Liver (tissue), 9 donors: ENCODE data around the gene CAV1. TPM values are rescaled to one million over a fixed set of nuclear protein-coding genes. Genes with fewer than 3 reads are reported as not detected.

Source experiments
- DNase-seq: peaks from one replicate; pipeline ENCODE4 v3.0.0-alpha.2; 2017; ENCODE audit warnings: low spot score
- H3K27ac ChIP-seq, 2 donors: one replicate each; pipeline ENCODE4 v1.7.0; 2013; ENCODE audit warnings: inconsistent platforms in 2 of 2, low read length in 2 of 2, control low read depth in 1 of 2, low read depth in 1 of 2, mild to moderate bottlenecking in 1 of 2
- H3K27me3 ChIP-seq, 4 donors: one replicate each; pipeline versions ENCODE4 v1.6.1 to v1.7.0; 2013; ENCODE audit warnings: low read length in 3 of 4, inconsistent platforms in 1 of 4, mild to moderate bottlenecking in 1 of 4, moderate library complexity in 1 of 4; ENCODE audit not compliant: control insufficient read depth in 4 of 4, insufficient read depth in 4 of 4
- H3K36me3 ChIP-seq, 4 donors: one replicate each; pipeline versions ENCODE4 v1.6.1 to v1.7.0; 2013; ENCODE audit warnings: low read length in 3 of 4, mild to moderate bottlenecking in 3 of 4, low read depth in 1 of 4, moderate library complexity in 1 of 4; ENCODE audit not compliant: control insufficient read depth in 4 of 4, insufficient read depth in 3 of 4
- H3K4me1 ChIP-seq, 4 donors: one replicate each; pipeline versions ENCODE4 v1.6.1 to v1.7.0; 2013; ENCODE audit warnings: low read length in 3 of 4, mild to moderate bottlenecking in 3 of 4, moderate library complexity in 1 of 4; ENCODE audit not compliant: control insufficient read depth in 4 of 4, insufficient read depth in 4 of 4
- H3K4me3 ChIP-seq, 3 donors: one replicate each; pipeline versions ENCODE4 v1.6.1 to v1.7.0; 2013; ENCODE audit warnings: low read length in 3 of 3, control low read depth in 1 of 3, low read depth in 1 of 3, mild to moderate bottlenecking in 1 of 3
- H3K9ac ChIP-seq, 2 donors: one replicate each; pipeline ENCODE4 v1.7.0; 2013; ENCODE audit warnings: low read length in 2 of 2, mild to moderate bottlenecking in 2 of 2, moderate library complexity in 2 of 2, control low read depth in 1 of 2, low read depth in 1 of 2
- H3K9me3 ChIP-seq, 4 donors: one replicate each; pipeline versions ENCODE4 v1.6.1 to v1.7.0; 2013; ENCODE audit warnings: low read length in 3 of 4; ENCODE audit not compliant: control insufficient read depth in 4 of 4
- EGR1 ChIP-seq, 2 donors: IDR thresholded peaks; 2 replicates each; pipeline ENCODE4 v1.6.1; 2016 to 2018; ENCODE audit warnings: antibody characterized with exemption in 2 of 2, low read depth in 2 of 2
- FOXA2 ChIP-seq: IDR thresholded peaks from 2 replicates; pipeline ENCODE4 v1.6.1; 2016; ENCODE audit warnings: antibody characterized with exemption
- GABPA ChIP-seq, 2 donors: IDR thresholded peaks in 1 of 2; conservative IDR thresholded peaks in 1 of 2; 2 replicates each; pipeline ENCODE4 v1.6.1; 2016; ENCODE audit warnings: antibody characterized with exemption in 2 of 2, mild to moderate bottlenecking in 1 of 2, moderate library complexity in 1 of 2
- HNF4A ChIP-seq, 2 donors: conservative IDR thresholded peaks; 2 replicates each; pipeline ENCODE4 v1.6.1; 2016; ENCODE audit warnings: antibody characterized with exemption in 2 of 2, mild to moderate bottlenecking in 2 of 2
- HNF4G ChIP-seq: IDR thresholded peaks from 2 replicates; pipeline ENCODE4 v1.6.1; 2016; ENCODE audit warnings: antibody characterized with exemption
- JUND ChIP-seq, 2 donors: IDR thresholded peaks; 2 replicates each; pipeline ENCODE4 v1.6.1; 2016; ENCODE audit warnings: antibody characterized with exemption in 2 of 2
- NR2F2 ChIP-seq: IDR thresholded peaks from 2 replicates; pipeline ENCODE4 v1.6.1; 2016; ENCODE audit warnings: antibody characterized with exemption
- RAD21 ChIP-seq, 2 donors: IDR thresholded peaks; 2 replicates each; pipeline ENCODE4 v1.6.1; 2016; ENCODE audit warnings: antibody characterized with exemption in 2 of 2, mild to moderate bottlenecking in 2 of 2
- RXRA ChIP-seq, 2 donors: IDR thresholded peaks; 2 replicates each; pipeline ENCODE4 v1.6.1; 2017 to 2018; ENCODE audit warnings: antibody characterized with exemption in 2 of 2, mild to moderate bottlenecking in 1 of 2
- SP1 ChIP-seq: IDR thresholded peaks from 2 replicates; pipeline ENCODE4 v1.6.1; 2018; ENCODE audit warnings: antibody characterized with exemption, mild to moderate bottlenecking
- TAF1 ChIP-seq: conservative IDR thresholded peaks from 2 replicates; pipeline ENCODE4 v1.6.1; 2016; ENCODE audit warnings: antibody characterized with exemption, mild to moderate bottlenecking
- YY1 ChIP-seq: IDR thresholded peaks from 2 replicates; pipeline ENCODE4 v1.6.1; 2016; ENCODE audit warnings: antibody characterized with exemption, mild to moderate bottlenecking
- WGBS: extraction: QIAGEN DNeasy Blood & Tissue Kit; methylation state at CpG from one replicate; pipeline ENCODE4 v1.1.7; 2013; 5-methylcytosine and 5-hydroxymethylcytosine counted together
- polyA plus RNA-seq, 2 donors: library from polyadenylated mRNA; stranded (reverse) in 1 of 2; unstranded in 1 of 2; fragments of 200-250 nt in 1 of 2; fragments of >200 nt in 1 of 2; fragmentation: Nextera tagmentation in 1 of 2; extraction: Ambion mirVana in 1 of 2; gene quantifications; one replicate each; pipeline versions ENCODE4 v1.2.1 to v1.2.3, GENCODE V29; 2013 to 2015
- total RNA-seq, 2 donors: library from RNA; depleted of rRNA; stranded (reverse); fragments of >200 nt; gene quantifications; one replicate each; pipeline ENCODE4 v1.2.3, GENCODE V29; 2014
- TF ChIP-seq, protein P1 (sequence below): IDR thresholded peaks from 2 replicates; pipeline ENCODE4 v1.6.1; 2016; ENCODE audit warnings: antibody characterized with exemption
- TF ChIP-seq, protein P2 (sequence below): IDR thresholded peaks from 2 replicates; pipeline ENCODE4 v1.6.1; 2016; ENCODE audit warnings: antibody characterized with exemption, mild to moderate bottlenecking
- TF ChIP-seq, protein P3 (sequence below): IDR thresholded peaks from 2 replicates; pipeline ENCODE4 v1.6.1; 2016; ENCODE audit warnings: antibody characterized with exemption
- TF ChIP-seq, protein P4 (sequence below): fragments of 150-350 bp; IDR thresholded peaks from 2 replicates; pipeline ENCODE4 v1.5.1; 2017; ENCODE audit warnings: improper control_type of control experiment, low read depth, low read length; ENCODE audit not compliant: missing input control
- donor health status: healthy.
- donor health status: healthy.
- donor health status: healthy.
- donor health status: healthy.
- donor health status: healthy.

The CAV1 gene
- total and polyA plus RNA-seq, 4 donors, result 9.9 to 13.4 (median 11.6) TPM

DNA sequence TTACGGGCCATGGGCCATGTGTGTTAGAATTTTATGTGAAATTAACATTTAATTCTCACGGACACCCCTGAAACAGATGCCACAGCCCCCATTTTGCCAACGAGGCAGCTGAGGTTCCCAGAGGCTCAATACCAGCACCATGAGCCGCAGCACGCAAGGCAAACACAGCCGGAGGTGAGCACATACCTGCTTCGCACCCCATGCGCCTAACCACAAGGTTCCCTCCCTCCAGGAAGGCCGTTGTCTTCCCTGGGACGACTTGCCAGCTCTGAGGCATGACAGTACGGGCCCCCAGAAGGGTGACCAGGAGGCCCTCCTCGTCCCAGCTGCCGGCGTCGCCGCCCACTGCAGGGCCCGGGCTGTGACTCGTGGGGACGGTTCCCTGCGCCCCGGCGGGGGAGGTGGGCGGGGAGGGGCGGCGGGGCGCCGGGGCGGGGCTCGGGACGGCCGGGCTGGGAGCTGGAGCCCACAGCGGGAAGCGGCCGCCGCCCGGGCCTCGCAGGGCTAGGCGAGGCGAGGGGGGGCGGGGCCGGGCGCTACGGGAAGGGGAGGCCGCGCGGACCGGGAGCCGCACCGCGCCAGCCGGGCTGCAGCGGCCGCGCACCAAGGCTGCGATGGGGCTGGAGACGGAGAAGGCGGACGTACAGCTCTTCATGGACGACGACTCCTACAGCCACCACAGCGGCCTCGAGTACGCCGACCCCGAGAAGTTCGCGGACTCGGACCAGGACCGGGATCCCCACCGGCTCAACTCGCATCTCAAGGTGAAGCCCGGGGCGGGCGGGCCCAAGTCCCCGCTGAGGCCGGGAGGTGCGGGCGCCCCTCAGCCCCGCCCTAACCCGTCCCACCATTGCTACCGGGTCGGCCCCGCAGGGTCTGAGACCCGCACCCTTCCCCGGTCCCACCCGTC lies 25.4 kb upstream of the CAV1 start, which contains the start of gene CAV2:
CAV2 (plus strand) TSS at position 571 of the 910 bp plus-strand sequence; CDS start at position 615, 44 bp downstream.
- no peaks in the 10 kb centered on the region for H3K27me3 ChIP-seq
- peaks cover 0 to 30% (median 13%) of the 10 kb centered on the region in 4 donors for H3K4me1 ChIP-seq
- peak within 1 kb of the TSS; percentile 44 to 88 for H3K9ac ChIP-seq
- no peaks in the 10 kb centered on the region for H3K36me3 ChIP-seq
- H3K9me3 ChIP-seq, result no peaks in the 10 kb centered on the region
- peak within 1 kb of the TSS; percentile 76 to 92 (median 83) for H3K4me3 ChIP-seq
- 3% methylated on average over 86 of the region's 86 CpGs for WGBS
- H3K27ac ChIP-seq, result peak within 1 kb of the TSS; percentile 91 to 92
- DNase-seq, result peak; percentile 55
- no peak for TF ChIP-seq EGR1 (IDR thresholded peaks at IDR 0.05; ENCODE audit: low read depth in 2 of 2)
- peak; percentile 16 for TF ChIP-seq YY1

DNA sequence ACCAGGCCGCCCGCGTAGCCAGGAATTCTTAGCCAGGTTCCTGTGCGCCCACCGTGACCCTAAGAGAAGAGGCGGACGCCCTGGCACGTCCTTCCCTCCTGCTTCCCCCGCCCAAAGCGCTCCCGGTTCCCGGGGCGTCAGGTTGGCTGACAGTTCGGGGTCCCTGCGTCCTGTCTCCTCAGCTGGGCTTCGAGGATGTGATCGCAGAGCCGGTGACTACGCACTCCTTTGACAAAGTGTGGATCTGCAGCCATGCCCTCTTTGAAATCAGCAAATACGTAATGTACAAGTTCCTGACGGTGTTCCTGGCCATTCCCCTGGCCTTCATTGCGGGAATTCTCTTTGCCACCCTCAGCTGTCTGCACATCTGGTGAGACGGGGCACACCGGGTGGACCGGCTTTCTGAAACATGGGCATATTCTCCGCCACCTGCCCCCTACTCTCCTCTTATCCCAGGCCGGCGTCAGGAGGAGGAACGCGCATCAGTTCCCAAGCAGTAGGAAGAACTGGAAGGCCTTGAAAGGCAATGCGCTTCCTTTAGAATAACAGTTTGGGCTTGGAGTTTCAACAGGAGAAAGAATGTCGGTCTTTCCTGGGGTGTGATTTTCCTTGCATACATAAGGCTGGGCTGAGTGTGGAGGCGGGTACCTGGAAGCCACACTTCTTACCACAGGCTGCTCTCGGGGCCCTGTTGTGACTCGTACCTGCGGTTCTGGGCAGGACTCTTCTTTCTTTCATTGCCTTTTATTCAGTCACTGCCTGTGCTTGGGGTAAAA lies 24.6 kb upstream of the CAV1 start:
- H3K4me3 ChIP-seq, result peak overlapping the region; percentile 55 to 92 (median 83)
- peak overlapping the region; percentile 44 to 88 for H3K9ac ChIP-seq
- no peak for DNase-seq
- H3K9me3 ChIP-seq, result no peaks in the 10 kb centered on the region
- peaks cover 0 to 30% (median 13%) of the 10 kb centered on the region in 4 donors for H3K4me1 ChIP-seq
- TF ChIP-seq YY1, result peak; percentile 43
- TF ChIP-seq SP1, result no peak
- TF ChIP-seq FOXA2, result no peak
- H3K27me3 ChIP-seq, result no peaks in the 10 kb centered on the region
- peak overlapping the region; percentile 91 to 92 for H3K27ac ChIP-seq
- WGBS, result 18% methylated on average over 36 of the region's 36 CpGs
- no peaks in the 10 kb centered on the region for H3K36me3 ChIP-seq

GRCh38 chr7:116501425-116502167 lies 23.2 kb upstream of the CAV1 start:
- DNase-seq, result no peak
- Histone ChIP-seq H3K4me1 (peaks cover 0 to 30% (median 13%) of the 10 kb centered on the region in 4 donors), H3K4me3 (peak overlapping the region in 1 of 3 donors; percentile 11), H3K9me3 (no peaks in the 10 kb centered on the region), H3K27me3 (no peaks in the 10 kb centered on the region), H3K9ac (peak overlapping the region in 1 of 2 donors; percentile 24), H3K27ac (peak overlapping the region; percentile 91 to 92), H3K36me3 (peaks cover 0 to 2% (median 0%) of the 10 kb centered on the region in 4 donors)
- WGBS, result 49% methylated on average over 5 of the region's 5 CpGs
- TF ChIP-seq, protein P1, sequence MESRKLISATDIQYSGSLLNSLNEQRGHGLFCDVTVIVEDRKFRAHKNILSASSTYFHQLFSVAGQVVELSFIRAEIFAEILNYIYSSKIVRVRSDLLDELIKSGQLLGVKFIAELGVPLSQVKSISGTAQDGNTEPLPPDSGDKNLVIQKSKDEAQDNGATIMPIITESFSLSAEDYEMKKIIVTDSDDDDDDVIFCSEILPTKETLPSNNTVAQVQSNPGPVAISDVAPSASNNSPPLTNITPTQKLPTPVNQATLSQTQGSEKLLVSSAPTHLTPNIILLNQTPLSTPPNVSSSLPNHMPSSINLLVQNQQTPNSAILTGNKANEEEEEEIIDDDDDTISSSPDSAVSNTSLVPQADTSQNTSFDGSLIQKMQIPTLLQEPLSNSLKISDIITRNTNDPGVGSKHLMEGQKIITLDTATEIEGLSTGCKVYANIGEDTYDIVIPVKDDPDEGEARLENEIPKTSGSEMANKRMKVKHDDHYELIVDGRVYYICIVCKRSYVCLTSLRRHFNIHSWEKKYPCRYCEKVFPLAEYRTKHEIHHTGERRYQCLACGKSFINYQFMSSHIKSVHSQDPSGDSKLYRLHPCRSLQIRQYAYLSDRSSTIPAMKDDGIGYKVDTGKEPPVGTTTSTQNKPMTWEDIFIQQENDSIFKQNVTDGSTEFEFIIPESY, result no peak
- TF ChIP-seq HNF4A (conservative IDR thresholded peaks at IDR 0.05), result no peak
- TF ChIP-seq RAD21 (IDR thresholded peaks at IDR 0.05), result no peak
- no peak for TF ChIP-seq GABPA (IDR thresholded peaks at IDR 0.05 in 1 of 2, conservative IDR thresholded peaks at IDR 0.05 in 1 of 2)
- TF ChIP-seq, protein P2, sequence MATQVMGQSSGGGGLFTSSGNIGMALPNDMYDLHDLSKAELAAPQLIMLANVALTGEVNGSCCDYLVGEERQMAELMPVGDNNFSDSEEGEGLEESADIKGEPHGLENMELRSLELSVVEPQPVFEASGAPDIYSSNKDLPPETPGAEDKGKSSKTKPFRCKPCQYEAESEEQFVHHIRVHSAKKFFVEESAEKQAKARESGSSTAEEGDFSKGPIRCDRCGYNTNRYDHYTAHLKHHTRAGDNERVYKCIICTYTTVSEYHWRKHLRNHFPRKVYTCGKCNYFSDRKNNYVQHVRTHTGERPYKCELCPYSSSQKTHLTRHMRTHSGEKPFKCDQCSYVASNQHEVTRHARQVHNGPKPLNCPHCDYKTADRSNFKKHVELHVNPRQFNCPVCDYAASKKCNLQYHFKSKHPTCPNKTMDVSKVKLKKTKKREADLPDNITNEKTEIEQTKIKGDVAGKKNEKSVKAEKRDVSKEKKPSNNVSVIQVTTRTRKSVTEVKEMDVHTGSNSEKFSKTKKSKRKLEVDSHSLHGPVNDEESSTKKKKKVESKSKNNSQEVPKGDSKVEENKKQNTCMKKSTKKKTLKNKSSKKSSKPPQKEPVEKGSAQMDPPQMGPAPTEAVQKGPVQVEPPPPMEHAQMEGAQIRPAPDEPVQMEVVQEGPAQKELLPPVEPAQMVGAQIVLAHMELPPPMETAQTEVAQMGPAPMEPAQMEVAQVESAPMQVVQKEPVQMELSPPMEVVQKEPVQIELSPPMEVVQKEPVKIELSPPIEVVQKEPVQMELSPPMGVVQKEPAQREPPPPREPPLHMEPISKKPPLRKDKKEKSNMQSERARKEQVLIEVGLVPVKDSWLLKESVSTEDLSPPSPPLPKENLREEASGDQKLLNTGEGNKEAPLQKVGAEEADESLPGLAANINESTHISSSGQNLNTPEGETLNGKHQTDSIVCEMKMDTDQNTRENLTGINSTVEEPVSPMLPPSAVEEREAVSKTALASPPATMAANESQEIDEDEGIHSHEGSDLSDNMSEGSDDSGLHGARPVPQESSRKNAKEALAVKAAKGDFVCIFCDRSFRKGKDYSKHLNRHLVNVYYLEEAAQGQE, result no peak
- no peak for TF ChIP-seq RXRA (IDR thresholded peaks at IDR 0.05)
- TF ChIP-seq, protein P3, sequence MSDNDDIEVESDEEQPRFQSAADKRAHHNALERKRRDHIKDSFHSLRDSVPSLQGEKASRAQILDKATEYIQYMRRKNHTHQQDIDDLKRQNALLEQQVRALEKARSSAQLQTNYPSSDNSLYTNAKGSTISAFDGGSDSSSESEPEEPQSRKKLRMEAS, result no peak
- TF ChIP-seq TAF1, result no peak
- TF ChIP-seq, protein P4, sequence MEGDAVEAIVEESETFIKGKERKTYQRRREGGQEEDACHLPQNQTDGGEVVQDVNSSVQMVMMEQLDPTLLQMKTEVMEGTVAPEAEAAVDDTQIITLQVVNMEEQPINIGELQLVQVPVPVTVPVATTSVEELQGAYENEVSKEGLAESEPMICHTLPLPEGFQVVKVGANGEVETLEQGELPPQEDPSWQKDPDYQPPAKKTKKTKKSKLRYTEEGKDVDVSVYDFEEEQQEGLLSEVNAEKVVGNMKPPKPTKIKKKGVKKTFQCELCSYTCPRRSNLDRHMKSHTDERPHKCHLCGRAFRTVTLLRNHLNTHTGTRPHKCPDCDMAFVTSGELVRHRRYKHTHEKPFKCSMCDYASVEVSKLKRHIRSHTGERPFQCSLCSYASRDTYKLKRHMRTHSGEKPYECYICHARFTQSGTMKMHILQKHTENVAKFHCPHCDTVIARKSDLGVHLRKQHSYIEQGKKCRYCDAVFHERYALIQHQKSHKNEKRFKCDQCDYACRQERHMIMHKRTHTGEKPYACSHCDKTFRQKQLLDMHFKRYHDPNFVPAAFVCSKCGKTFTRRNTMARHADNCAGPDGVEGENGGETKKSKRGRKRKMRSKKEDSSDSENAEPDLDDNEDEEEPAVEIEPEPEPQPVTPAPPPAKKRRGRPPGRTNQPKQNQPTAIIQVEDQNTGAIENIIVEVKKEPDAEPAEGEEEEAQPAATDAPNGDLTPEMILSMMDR, result no peak
- no peak for TF ChIP-seq NR2F2
- TF ChIP-seq FOXA2, result no peak
- no peak for TF ChIP-seq SP1
- TF ChIP-seq HNF4G, result no peak
- TF ChIP-seq JUND (IDR thresholded peaks at IDR 0.05), result no peak
- no peak for TF ChIP-seq EGR1 (IDR thresholded peaks at IDR 0.05; ENCODE audit: low read depth in 2 of 2)
- TF ChIP-seq YY1, result no peak
